SH-SY5Y (cell line): ENCODE results near the gene MYT1.

Experiments
- GATA2 ChIP-seq: IDR thresholded peaks from 2 replicates; pipeline ENCODE4 v1.6.1; 2011; ENCODE audit warnings: mild to moderate bottlenecking, low read depth, low read length
- GATA3 ChIP-seq: IDR thresholded peaks from 2 replicates; pipeline ENCODE4 v1.6.1; 2011; ENCODE audit warnings: low read depth, mild to moderate bottlenecking, low read length, moderate library complexity

DNA sequence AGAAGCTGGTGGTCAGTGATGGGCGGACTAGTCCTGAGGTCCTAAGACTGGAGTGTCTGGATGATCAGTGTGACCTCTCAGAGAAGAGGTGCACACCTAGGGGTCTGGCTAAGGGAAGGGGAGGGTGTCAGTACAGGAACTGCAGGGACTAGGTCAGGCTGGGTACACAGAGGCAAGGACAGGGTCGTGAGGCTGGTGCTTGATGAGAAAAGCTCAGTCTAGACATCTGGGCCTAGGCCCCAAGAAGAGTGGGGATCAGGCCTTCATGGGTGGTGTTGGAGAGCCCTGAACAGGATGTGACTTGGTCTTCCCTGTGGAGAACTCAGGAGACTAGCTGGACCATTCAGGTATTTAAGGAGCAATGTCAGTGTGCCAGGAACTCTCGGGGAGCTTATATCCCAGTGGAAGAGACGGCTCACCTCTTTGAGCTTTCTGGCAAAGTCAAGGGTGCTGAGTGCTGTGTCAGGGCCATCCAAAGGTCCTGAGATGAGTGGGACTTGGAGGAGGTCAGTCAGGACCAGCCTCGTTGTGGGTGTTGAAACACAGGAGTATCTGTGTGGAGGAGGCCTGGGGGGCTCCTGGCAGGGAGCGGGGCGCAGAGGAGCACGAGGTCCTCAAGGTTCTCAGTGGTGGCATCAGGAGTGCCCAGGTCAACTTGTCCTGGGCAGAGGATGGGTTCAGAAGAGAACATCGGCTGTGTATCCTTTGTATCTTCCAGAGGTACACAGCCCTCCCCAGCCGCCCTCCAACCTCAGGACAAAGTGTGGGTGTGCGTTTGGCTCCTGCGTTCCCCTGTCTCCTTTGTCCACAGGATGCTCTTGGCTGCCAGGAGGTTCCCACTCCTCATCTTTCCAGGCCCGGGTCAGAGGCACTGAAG lies 13.3 kb upstream of the MYT1 start:
- TF ChIP-seq GATA2 (no peak), GATA3 (no peak)
